Astrocyte of the hippocampus (primary cell): ENCODE data around the gene PSD2.

ENCODE experiments used
- DNase-seq: peaks from one replicate; pipeline ENCODE4 v3.0.0; 2011; ENCODE audit warnings: low read depth, low spot score

Gene PSD2

DNA sequence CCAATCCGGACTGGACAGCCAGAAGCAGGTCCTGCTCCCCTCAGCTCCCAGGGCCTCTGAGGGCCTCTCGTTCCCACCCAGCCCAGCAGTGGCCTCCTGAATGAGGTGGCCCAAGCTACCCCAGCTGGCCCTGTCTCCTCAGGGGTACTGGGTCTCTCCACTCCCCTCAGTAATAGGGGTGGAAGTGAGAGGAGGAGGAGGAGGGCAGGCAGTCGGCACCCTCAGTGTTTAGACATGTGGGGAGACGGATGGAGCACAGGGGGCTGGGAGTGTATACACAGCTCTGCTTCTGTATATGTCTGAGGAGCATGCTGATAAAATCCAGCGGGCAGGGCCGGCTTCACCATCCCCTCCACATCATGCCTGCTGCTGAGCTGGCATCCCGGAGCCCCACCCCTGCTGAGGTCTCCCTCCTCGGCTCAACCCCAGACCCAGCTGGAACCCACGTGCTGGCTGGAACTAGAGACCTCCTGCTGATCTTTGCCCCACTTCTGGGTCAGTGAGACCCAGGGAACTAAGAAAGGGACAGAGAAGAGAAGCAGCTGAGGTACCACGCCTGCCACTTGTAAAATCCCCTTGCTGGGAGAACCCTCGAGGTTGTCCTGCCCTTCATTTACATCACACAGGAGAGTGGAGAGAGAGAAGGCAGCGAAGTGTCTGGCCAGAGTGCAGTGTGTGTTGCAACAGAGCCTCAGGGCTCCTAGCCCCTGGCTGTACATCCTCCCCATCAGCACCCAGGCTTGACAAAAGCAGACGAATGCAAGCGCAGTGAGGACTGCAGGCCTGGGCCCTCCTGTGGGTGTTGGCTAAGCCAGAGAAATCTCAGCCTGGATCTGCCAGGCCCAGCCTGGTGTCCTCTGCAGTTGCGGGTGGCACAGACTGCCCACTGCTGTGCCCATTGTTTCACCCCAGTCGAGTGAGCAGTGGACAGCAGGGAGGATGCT is 77.5 kb downstream of the PSD2 start:
- DNase-seq, result no peak

DNA sequence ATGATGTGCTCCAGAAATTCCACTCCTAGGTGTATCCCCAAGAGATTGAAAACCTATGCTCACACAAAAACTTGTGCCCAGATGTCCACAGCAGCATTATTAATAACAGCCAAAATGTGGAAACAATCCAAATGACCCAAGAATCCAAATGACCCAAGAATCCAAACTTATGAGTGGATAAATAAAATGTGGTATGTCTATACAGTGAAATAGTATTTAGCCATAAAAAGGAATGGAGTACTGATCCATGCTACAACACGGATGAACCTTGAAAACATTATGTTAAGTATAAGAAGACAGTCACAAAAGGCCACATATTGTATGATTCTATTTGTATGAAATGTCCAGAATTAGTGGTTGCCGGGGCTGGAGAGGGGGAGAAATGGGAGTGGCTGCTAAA is 80.3 kb downstream of the PSD2 start:
- DNase-seq, result no peak

DNA sequence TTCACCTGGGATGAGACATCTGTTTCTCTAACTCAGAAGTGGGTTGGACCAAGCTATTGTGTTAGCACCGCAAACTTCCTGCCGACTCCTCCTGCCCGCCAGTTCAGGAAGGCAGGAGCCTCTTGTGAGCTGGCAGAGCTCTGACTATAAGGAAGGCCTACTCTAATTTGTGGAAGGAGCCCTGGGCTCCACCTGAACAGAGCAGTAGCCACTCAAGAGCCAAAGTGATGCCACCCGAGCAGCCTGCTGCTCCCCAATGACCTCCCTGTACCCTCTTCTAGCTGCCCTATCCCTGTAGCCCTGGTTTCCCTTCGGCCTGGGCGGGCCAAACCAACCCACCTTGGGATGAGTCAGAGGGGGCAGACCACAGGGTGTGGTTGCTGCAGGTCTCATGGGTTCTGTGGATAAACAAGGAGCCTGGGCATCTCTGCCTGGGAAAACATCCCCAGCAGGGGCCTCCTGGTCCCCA is 81.6 kb downstream of the PSD2 start:
- no peak for DNase-seq

DNA sequence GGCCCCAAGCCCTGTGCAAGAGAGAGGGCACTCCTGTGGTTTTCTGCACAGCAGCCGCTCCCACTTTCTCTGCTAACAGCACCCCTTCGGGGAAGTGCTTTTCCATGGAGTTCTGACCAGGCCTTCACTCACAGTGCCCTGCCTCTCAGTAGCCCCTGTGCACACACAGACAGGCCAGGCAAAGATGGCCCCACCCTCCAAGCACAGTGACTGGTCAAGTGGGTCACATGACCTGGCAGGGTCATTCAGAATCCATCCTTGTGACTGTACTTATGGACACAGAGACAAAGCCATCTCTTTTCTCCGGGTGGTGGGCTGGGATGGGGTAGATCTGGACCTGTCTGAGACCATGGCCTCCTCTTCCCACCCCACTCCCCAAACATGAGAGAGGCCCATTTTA is 82.5 kb downstream of the PSD2 start:
- DNase-seq, result no peak

DNA sequence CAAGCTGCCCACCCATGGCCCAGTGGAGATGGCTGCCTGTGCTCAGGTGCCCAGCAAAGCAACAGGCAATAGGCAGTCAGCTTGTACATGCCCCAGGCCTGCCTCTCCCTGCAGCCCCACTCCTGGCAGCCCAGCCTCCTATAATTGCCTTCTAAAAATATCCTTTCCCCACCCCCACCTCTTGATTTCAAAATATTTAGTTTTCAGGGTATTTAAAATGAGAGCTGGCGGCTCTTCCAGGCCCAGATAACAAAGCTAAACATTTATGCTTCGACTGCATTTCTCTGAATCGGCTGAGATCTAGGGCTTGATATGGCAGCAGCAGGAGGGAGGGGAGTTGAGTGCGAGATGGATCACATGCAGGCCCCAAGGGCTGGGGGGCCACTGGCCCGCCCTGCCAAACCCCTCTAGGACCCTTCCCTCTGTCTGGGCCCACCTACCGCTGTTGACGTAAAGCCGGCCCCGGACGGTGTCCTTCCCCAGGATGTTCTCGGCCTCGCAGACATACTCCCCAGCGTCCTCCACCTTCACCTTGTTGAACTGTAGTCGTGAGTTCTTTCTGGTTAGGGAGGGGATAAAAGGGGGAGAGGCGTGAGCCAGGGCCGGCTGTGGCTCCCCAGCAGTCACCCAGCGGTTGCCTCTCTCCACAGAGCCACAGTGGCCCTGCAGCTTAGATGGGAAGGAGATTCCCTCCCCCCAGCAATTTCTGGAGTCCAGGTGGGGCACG is 85.0 kb downstream of the PSD2 start:
- no peak for DNase-seq

DNA sequence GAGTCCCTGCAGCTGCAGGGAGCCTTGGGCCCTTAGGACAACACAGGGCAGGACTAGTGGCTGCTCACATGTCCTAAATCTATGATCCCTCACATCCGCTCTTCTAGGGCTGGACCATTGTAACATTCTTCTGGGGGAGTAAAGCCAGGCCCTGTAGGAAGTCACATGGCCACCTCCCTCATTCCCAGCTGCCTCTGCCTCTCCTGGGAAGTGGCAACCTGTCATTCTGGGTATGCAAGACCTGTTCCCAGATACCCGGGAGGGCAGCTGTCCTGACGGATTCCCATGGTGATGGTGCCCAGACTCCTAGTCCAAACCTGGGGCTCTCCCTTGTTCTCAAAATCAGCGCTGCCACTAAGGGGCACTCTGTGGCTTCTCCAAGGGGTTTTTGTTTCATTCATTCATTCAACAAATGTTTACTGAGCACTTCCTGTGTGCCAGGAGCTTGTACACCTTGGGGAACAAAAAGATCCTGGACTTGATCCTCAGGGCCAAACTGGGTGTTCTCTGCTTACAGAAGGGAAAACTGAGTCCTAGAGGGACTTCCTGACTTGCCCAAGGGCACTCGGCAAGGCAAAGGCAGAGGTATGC is 85.6 kb downstream of the PSD2 start:
- DNase-seq, result no peak

DNA sequence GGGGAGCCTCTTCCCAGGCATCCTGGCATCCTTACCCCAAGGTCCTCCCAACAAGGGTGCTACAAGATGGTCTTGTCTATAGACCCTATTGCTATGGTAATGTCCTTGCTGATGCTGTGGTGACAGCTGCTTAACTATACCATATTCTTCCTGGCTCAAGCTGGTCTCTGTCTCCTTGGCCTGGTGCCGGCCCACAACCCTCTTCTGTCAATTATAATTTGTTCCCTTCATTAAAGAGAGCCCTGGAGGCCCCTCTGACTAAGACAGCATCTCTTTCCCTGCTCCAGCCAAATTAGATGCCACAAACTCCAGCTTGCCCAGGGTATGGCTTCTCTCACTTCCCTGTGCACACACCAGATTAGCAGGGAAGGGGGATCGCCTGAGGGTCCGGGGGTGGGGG is 86.7 kb downstream of the PSD2 start:
- no peak for DNase-seq

DNA sequence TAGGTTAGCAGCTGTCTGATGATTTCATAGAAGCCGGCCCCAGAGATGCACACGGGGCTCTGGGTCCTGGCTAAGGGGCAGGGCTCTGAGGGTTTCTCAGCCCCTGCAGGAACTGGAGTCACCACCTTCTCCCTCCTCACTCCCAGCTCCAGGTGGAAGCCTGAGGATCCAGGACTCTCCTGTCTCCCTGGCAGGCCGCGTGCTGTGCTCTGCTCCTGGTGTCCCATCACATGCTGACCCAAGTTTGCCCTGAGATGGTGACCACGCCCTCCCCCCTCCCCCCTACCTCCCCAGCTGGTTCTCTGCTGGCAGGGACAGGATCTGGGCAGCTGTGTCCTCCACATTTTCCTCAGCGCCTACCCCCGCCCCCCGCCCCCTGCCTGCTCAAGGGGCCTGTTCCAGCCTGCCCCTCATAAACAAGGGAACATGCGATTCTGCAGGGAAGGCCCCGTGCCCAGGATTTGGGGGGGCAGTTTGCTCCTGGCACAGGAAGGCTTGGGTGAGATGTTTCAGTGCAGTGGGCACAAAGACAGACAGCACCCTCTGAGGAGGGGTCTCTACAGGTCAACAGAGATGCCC is 87.4 kb downstream of the PSD2 start:
- DNase-seq, result no peak

DNA sequence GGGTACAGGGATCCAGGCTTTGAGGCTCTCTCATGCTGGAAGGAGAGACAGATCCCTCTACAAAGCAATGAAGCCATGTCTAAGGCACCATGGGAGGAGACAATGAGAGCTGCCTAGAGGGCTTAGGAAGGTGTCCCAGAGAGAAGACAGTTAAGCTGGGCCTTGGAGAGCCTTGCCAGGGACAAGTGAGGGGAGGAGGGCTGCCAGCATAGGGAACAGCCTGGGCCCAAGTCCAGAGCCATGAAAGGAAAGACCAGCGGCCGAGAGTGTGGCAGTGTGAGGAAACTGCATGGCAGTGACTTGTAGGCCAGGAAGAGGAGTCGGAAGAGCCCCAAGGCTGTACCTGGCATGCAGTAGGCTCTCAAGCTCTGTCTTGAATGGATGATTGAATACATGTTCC is 88.5 kb downstream of the PSD2 start:
- no peak for DNase-seq

DNA sequence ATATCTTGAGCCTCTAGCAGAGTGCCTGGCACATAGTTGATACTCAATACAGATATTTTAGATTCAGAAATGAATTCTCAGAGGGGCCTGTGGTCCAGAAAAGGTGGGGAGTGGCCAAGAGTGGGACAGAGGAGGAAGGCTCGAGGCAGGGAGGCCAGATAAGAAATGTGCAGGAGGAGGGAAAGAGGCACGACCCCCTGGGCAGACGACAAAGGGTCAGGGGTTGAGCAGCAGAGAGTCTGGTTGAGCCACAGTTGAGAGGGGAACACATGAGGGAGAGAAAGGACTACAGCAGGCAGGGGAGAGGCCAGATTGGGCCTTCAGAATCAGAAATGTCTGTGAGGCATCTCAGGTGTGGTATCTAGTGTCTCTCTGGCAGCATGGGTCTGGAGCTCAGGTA is 89.1 kb downstream of the PSD2 start:
- no peak for DNase-seq

DNA sequence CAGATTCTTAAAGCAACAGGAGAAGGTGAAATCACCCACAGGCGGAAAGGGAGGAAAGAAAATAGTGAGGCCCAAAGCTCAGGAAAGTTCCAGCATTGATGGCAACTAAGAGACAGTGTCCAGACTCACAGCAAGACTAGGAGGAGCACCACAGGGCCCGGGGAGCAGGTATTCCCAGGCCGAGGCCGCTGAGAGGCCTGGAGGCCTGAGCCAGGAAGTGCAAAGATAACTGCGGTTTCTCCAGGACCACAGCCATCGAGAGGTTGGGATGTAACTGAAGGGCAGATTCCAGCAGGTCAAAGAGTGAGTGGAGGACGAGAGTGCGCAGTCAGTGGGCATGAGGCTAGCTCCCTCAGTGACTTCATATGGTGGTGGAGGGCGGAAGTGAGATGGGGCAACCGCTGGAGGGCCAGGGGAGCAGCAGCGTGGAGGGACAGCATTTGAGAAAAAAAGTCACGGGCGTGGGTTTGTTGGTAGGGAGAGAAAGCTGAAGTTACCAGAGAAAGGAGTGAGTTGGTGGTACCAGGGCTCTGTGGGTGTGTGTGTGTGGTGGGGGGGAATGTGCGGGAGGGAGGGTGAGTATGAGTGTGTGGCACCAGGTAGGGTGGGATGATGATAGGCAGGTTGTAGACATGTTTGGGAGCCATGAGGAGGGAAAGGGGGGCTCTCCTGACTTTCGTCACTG is 89.7 kb downstream of the PSD2 start:
- no peak for DNase-seq

DNA sequence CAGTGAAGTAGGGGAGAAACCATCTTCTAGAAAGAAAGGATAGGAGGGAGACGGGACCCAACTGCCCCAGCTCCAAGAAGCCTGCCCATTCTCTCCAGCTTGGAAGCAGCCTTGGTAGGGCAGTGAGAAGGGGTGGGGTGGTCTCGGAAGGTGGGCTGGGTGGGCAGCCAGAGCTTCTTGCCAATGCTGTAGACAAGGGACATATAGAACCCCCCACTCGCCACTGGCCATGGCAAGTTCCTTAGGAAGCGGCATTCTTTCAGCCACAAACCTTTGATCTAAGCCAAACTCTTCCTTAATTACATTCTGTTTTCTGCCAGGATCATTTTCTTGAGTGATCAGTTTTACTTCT is 90.2 kb downstream of the PSD2 start:
- no peak for DNase-seq

DNA sequence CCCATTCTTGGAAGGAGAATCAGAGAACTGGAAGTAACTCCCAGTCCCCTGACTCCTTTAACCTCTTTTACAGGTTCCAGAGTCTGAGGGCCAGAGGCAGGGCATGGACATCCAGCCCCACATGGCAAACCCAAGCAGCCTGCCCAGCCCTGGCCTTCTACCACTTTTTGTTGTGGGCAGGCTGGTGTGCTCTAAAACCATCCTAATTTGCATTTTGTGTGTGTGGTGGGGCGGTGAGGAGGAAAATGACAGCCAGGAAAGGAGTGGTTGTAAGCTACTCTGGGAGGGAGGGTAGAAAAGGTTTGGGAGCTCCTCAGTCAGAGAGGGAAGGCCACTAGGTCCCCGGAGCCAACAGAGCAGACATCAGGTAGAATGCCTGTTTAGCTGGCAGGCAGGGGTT is 90.6 kb downstream of the PSD2 start:
- peak; percentile 31 for DNase-seq

DNA sequence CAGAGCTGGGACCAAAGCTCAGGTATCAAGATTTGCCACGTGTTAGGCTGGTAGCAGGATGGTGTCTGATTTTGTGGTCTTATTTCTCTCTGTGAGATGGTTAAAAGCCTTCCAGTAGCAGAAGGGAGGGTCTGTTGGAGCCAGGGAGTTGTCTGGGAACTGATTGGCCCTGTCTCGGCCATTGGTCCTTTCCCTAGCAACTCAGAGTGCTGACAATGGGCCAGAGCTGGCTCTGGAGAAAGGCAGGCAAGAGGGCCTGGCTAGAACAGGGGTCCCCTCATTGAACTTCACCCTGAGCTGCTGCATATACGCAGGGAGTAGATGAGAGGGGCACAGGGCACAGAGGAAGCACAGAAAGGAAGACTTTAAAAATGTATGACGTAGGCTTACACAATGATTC is 92.8 kb downstream of the PSD2 start:
- no peak for DNase-seq

DNA sequence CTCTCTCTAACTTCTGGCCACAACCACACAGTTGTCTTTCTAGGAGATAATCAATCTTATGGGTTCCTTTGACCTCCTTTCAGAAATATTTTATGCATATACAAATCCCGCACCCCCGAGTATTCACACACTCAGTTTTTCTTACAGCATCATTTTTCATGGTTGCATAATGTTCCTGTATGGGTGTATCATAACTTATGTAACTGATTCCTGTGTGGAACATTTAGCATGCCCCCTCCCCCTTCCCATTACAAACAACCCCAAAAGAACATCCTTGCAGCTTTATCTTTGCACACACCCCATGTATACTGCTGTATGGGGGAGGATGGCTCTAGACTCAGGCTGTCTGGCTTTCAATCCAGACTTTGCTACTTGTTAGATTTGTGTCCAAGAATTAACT is 93.8 kb downstream of the PSD2 start:
- no peak for DNase-seq

DNA sequence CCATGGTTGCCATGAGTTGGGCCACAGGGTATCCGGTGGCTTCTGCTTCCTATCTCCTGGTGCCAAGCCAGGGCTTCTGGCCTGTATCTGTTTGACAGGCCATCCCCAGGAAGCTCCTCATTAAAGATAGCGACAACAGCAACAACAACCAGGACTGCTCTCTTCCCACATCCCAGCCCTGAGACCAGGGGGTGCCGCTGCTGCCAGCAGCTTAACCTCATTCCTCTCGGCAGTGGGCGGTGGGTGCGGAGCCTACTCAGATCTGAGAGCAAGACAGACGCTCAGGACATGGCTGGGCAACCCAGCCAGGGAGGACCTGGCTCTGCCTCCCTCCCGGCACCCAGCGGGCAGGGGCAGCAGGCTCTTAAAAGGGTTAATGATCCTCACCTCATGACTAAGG is 98.3 kb downstream of the PSD2 start:
- DNase-seq, result no peak
